Measurements from ENCODE around the gene ANKLE1. TPM values are rescaled to one million over a fixed set of nuclear protein-coding genes. Genes with fewer than 3 reads are reported as not detected.
A peak's percentile ranks its signal among the peaks of the same experiment; 100 is the strongest.

The ANKLE1 gene
- total and polyA plus RNA-seq, 10 donors, result 1.9 to 5.0 (median 2.9) TPM

DNA sequence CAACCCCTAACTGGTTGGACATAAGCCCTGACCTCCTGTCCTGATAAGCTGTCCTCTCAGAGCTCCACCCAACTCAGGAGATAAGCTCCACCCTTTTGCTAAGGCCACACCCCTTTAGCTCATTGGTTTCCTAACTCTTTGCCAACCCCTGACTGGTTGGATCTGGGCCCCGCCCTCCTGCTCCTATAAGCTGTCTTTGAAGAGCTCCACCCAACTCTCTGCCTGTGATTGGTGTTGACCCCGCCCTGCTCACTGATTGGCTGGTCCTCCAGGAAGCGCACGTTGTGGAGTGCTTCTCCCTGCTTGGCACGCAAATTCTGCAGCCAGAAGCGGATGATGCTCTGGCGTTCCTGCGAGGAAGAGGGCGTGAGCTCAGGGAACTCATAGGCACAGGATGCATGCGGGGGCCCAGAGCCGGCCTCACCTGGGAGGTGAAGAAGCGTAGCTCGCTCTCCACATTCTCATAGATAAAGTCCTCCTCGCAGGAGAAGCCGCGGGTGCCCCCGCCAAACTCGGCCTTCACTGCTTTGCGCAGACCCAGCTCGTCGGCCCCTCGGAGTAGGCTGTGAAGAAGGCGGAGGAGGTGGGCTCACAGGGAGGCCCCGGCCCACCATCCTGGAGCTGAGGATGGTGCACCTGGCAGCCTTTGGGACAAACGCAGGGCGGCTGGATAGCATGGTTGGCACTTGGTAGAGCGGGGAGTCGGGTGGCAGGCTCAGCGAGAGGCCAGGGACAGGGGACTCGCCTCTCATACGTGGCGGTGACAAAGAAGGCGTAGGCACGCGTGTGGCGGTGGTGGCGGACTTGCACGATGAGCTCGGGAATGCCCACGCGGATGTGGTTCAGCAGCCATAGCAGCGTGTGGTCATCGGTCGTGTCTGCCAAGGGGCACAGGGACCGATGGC is 51.2 kb downstream of the ANKLE1 start:
- Histone ChIP-seq H3K27ac (no peak overlapping the region), H3K4me3 (peak overlapping the region in 1 of 8 donors; percentile 60), H3K9me3 (no peaks in the 10 kb centered on the region), H3K27me3 (replicated peaks in 1 of 7) (peaks cover 0 to 40% (median 21%) of the 10 kb centered on the region in 7 donors), H3K36me3 (peaks cover 0 to 8% (median 0%) of the 10 kb centered on the region in 6 donors), H3K4me1 (peaks cover 25 to 74% (median 56%) of the 10 kb centered on the region in 6 donors)
- no peak for TF ChIP-seq POLR2A (IDR thresholded peaks at IDR 0.05)
- TF ChIP-seq, protein P1, sequence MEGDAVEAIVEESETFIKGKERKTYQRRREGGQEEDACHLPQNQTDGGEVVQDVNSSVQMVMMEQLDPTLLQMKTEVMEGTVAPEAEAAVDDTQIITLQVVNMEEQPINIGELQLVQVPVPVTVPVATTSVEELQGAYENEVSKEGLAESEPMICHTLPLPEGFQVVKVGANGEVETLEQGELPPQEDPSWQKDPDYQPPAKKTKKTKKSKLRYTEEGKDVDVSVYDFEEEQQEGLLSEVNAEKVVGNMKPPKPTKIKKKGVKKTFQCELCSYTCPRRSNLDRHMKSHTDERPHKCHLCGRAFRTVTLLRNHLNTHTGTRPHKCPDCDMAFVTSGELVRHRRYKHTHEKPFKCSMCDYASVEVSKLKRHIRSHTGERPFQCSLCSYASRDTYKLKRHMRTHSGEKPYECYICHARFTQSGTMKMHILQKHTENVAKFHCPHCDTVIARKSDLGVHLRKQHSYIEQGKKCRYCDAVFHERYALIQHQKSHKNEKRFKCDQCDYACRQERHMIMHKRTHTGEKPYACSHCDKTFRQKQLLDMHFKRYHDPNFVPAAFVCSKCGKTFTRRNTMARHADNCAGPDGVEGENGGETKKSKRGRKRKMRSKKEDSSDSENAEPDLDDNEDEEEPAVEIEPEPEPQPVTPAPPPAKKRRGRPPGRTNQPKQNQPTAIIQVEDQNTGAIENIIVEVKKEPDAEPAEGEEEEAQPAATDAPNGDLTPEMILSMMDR (IDR thresholded peaks at IDR 0.05 in 8 of 11, conservative IDR thresholded peaks at IDR 0.05 in 3 of 11), result no peak
- intact Hi-C loops (cut with DNase I; ENCODE audit: low total_unique reads), result no loop called here
- peak; percentile 78 for DNase-seq
- 93 to 97% (median 96%) methylated on average over 42 to 45 of the region's 45 CpGs for WGBS, 5 donors

- Histone ChIP-seq H3K27me3 (replicated peaks in 1 of 7) (peaks cover 0 to 31% (median 18%) of the 10 kb centered on the region in 7 donors), H3K36me3 (peaks cover 0 to 11% (median 0%) of the 10 kb centered on the region in 6 donors), H3K27ac (peak overlapping the region in 5 of 8 donors; percentile 63 to 81 (median 77)), H3K4me3 (peak overlapping the region; percentile 51 to 83 (median 72)), H3K4me1 (peaks cover 28 to 74% (median 55%) of the 10 kb centered on the region in 6 donors), H3K9me3 (no peaks in the 10 kb centered on the region)
- 26 to 44% (median 38%) methylated on average over 17 to 52 of the region's 52 CpGs for WGBS, 5 donors
- peak in 2 of 3 donors; percentile 35 to 58 for TF ChIP-seq POLR2AphosphoS5 (IDR thresholded peaks at IDR 0.05)
- no peak for TF ChIP-seq POLR2A (IDR thresholded peaks at IDR 0.05)
- TF ChIP-seq, protein P1 (IDR thresholded peaks at IDR 0.05 in 8 of 11, conservative IDR thresholded peaks at IDR 0.05 in 3 of 11), result no peak
- intact Hi-C loops (cut with DNase I; ENCODE audit: low total_unique reads), result no loop called here
- peak; percentile 85 for DNase-seq
Observed at GRCh38 chr19:17333611-17334413, 52.1 kb downstream of the ANKLE1 start.

DNA sequence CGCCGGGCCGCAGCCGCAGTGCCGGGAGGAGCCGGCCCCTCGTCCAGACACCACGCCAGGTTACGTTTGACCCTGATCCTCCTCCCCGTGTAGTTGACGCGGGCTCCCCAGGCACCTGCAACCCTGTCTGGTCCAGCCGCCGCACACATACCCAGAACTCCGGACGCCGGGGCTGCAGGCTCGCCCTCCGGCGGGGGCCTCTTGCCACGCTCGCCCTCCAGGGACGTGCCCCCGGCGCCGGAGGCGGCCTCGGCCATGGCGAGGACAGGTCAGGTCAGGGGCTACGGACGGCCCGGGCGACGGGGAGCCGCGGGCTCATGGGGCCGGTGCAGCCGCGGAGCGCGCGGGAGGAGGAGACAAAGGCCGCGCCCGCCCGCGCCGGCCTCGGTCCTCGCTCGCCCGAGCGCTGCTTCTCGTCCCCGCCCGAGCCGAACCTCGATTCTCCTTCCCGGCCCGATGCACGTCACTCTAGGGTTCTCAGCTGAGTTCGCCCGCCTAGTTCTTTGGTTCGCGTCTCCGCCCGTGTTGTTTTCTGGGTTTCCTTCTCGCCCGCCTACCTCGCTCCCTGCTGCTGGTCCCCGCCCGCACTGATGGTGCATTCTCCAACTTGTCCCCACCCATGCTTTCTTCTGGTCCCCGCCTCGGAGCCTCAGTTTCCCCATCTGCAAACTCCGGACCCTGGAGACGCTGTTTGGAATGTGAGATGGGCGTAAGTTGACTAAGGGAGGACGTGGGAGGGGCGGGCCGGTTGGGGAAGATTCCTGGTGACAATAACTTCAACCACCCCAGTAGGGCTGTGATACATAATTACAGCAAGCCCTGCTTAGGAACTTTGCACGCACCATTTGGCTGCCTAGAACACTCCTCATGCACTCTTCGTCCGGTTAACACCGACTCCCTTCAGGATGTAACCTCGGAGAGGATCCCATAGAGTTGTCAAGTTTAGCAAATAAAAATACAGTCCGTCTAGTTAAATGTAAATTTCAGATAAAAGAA is 53.0 kb downstream of the ANKLE1 start, which contains the start of gene ANO8:
ANO8 (minus strand) TSS at position 442 of the 996 bp plus-strand sequence; CDS start at position 257, 185 bp downstream.
- intact Hi-C loops (cut with DNase I; ENCODE audit: low total_unique reads), result no loop called here
- WGBS, 5 donors, result 3 to 11% (median 4%) methylated on average over 25 to 86 of the region's 86 CpGs

More for the DNA sequence above, 53.0 kb downstream of the ANKLE1 start, which contains the start of gene ANO8:
- peak within 1 kb of the TSS in 6 of 8 donors; percentile 62 to 81 (median 74) for H3K27ac ChIP-seq
- peaks cover 0 to 22% (median 9%) of the 10 kb centered on the region in 7 donors for H3K27me3 ChIP-seq (replicated peaks in 1 of 7)
- no peaks in the 10 kb centered on the region for H3K9me3 ChIP-seq
- TF ChIP-seq, protein P1 (IDR thresholded peaks at IDR 0.05 in 8 of 11, conservative IDR thresholded peaks at IDR 0.05 in 3 of 11), result peak in 1 of 11 experiments; percentile 9
- peak; percentile 63 to 83 (median 80) for TF ChIP-seq POLR2AphosphoS5 (IDR thresholded peaks at IDR 0.05)
- peak in 1 of 3 donors; percentile 6 for TF ChIP-seq POLR2A (IDR thresholded peaks at IDR 0.05)
- H3K36me3 ChIP-seq, result peaks cover 0 to 18% (median 0%) of the 10 kb centered on the region in 6 donors
- peak within 1 kb of the TSS; percentile 51 to 83 (median 72) for H3K4me3 ChIP-seq
- peak; percentile 97 for DNase-seq
- peaks cover 19 to 71% (median 49%) of the 10 kb centered on the region in 6 donors for H3K4me1 ChIP-seq

Data from spleen (tissue), 11 donors.